Sigmoid colon (tissue), 4 donors: ENCODE data around the gene ST6GALNAC3.

ENCODE experiments used
- CTCF ChIP-seq, 4 experiments: fragments of 450-650 bp in 3 of 4; fragments of 200-600 bp in 1 of 4; IDR thresholded peaks; one replicate each; pipeline ENCODE4 v1.5.1; 2016 to 2019; ENCODE audit warnings: antibody characterized with exemption in 4 of 4, mild to moderate bottlenecking in 3 of 4, moderate library complexity in 2 of 4
- POLR2A ChIP-seq, 2 donors: fragments of 450-650 bp; IDR thresholded peaks; one replicate each; pipeline ENCODE4 v1.6.1; 2016; ENCODE audit warnings: antibody characterized with exemption in 2 of 2, mild to moderate bottlenecking in 2 of 2, moderate library complexity in 2 of 2
- POLR2AphosphoS5 ChIP-seq, 4 donors: sonication (generic); formaldehyde crosslinking; IDR thresholded peaks; one replicate each; pipeline ENCODE4 v1.6.1; 2017; ENCODE audit warnings: antibody characterized with exemption in 4 of 4

DNA sequence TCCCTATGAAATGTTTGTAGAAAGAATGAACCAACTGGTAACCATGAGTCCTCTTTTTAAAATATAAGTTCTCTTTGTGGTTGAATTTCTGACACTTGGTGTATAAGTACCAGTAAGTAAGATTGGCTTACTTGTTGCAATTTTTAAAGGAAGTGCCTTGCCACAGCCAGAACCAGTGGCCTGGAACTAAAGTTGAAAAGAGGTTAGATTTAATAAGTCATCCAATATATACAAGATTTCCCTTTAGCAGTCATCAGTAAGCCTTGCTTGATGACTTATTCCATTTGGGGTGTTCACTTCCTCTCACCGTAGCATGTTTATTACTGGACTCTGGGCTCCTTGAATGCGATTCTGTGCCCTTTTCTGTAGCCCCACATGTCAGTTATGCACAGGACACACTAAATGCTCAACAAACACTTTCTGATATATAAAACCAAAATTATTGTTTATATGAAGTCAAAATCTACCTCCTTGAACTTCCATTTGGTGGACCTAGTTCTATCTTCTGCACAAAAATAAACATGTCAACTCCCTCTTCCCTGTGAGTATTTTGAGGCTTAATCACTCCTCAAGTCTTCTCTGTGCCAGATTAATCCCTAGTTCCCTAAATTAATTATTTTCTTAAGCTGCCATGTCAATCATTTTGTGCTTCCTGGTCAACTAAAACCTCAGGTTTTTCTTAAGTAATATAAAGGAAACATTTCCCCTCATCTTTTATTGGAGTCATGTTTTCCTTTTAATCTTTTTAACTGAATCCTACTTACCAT, 218.1 kb downstream of the ST6GALNAC3 start:
- TF ChIP-seq POLR2A (IDR thresholded peaks at IDR 0.05) (no peak), CTCF (IDR thresholded peaks at IDR 0.05) (no peak), POLR2AphosphoS5 (IDR thresholded peaks at IDR 0.05) (no peak)
